ENCODE results near the gene EXOC5. TPM values are rescaled to one million over a fixed set of nuclear protein-coding genes. Genes with fewer than 3 reads are reported as not detected.

EXOC5 gene
- total RNA-seq, 1 donor from 2014 or later = 252 TPM

DNA sequence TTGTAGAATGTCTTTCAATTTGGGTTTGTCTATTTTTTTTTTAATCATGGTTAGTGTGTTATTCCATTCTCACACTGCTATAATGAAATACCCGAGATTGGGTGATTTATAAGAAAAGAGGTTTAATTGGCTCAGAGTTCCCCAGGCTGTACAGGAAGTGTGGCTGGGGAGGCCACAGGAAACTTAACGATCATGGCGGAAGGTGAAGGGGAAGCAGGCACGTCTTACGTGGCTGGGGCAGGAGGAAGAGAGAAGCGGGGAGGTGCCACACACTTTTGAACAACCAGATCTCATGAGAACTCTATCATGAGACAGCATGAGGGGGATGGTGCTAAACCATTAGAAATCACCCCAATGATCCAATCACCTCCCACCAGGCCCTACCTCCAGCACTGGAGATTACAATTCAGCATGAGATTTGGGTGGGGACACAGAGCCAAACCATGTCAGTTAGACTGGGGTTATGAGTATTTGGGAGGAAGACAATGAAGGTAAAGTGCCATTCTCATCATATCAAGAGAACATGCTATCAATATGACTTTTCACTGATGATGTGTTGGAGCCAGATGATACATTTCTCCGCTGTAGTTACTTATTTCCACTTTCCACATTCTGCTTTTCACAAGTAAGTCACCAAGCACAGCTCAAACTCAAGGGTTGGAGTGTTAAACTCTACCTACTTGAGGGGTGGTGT lies 45.8 kb upstream of the EXOC5 start:
- no peaks in the 10 kb centered on the region for H3K79me2 ChIP-seq (ENCODE audit: low read depth)
- no peak overlapping the region for H3K4me2 ChIP-seq
- DNase-seq (ENCODE audit: low spot score) = no peak
- H3K27me3 ChIP-seq = no peaks in the 10 kb centered on the region
- H3K27me3 Mint-ChIP-seq (ENCODE audit: insufficient read depth, low read depth) = no peaks in the 10 kb centered on the region
- no peaks in the 10 kb centered on the region for H3K4me1 ChIP-seq
- TF ChIP-seq EZH2phosphoT487 (IDR thresholded peaks at IDR 0.05) (no peak), EZH2 (IDR thresholded peaks at IDR 0.05) (no peak)
- TF ChIP-seq, protein P1, sequence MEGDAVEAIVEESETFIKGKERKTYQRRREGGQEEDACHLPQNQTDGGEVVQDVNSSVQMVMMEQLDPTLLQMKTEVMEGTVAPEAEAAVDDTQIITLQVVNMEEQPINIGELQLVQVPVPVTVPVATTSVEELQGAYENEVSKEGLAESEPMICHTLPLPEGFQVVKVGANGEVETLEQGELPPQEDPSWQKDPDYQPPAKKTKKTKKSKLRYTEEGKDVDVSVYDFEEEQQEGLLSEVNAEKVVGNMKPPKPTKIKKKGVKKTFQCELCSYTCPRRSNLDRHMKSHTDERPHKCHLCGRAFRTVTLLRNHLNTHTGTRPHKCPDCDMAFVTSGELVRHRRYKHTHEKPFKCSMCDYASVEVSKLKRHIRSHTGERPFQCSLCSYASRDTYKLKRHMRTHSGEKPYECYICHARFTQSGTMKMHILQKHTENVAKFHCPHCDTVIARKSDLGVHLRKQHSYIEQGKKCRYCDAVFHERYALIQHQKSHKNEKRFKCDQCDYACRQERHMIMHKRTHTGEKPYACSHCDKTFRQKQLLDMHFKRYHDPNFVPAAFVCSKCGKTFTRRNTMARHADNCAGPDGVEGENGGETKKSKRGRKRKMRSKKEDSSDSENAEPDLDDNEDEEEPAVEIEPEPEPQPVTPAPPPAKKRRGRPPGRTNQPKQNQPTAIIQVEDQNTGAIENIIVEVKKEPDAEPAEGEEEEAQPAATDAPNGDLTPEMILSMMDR (IDR thresholded peaks at IDR 0.05) = no peak
- H4K20me1 ChIP-seq (ENCODE audit: low read depth) = no peaks in the 10 kb centered on the region
- no peak overlapping the region for H3K27ac ChIP-seq
- no peak overlapping the region for H3K4me3 Mint-ChIP-seq
- H3K9me3 Mint-ChIP-seq = peaks cover 15% of the 10 kb centered on the region
- H3K4me1 Mint-ChIP-seq = peaks cover 9% of the 10 kb centered on the region
- no peaks in the 10 kb centered on the region for H3F3A ChIP-seq (ENCODE audit: low read depth)
- H3K9ac ChIP-seq = no peak overlapping the region
- H3K4me3 ChIP-seq = no peak overlapping the region
- no peak overlapping the region for H2AFZ ChIP-seq (replicated peaks)
- peaks cover 3% of the 10 kb centered on the region for H3K36me3 Mint-ChIP-seq
- peak overlapping the region; percentile 10 for H3K27ac Mint-ChIP-seq
- H3K36me3 ChIP-seq = no peaks in the 10 kb centered on the region
- no peaks in the 10 kb centered on the region for H3K9me3 ChIP-seq (ENCODE audit: low read depth)

DNA sequence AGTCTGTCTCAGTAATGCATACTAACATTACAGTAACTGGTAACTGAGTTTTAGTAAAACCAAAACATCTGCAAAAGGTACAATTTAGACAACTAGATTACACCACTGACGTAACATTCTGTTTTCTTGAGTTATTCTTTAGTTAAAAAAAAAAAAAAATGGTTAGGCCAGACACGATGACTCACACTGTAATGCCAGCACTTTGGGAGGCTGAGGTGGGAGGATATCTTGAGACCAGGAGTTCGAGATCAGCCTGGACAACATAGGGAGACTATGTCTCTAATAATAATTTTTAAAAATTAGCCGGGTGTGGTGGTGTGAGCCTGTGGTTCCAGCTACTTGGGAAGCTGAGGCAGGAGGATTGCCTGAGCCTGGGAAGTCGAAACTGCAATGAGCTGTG lies 34.2 kb upstream of the EXOC5 start:
- no peak for DNase-seq (ENCODE audit: low spot score)
- H3K4me1 Mint-ChIP-seq = peaks cover 13% of the 10 kb centered on the region
- H3K36me3 Mint-ChIP-seq = no peaks in the 10 kb centered on the region
- Histone ChIP-seq H3K36me3 (no peaks in the 10 kb centered on the region), H3K4me1 (peaks cover 34% of the 10 kb centered on the region), H3K79me2 (ENCODE audit: low read depth) (no peaks in the 10 kb centered on the region), H3K9ac (no peak overlapping the region), H3K9me3 (ENCODE audit: low read depth) (no peaks in the 10 kb centered on the region), H2AFZ (replicated peaks) (no peak overlapping the region), H4K20me1 (ENCODE audit: low read depth) (no peaks in the 10 kb centered on the region), H3K27ac (no peak overlapping the region), H3K27me3 (no peaks in the 10 kb centered on the region), H3F3A (ENCODE audit: low read depth) (no peaks in the 10 kb centered on the region), H3K4me2 (no peak overlapping the region), H3K4me3 (no peak overlapping the region)
- H3K4me3 Mint-ChIP-seq = no peak overlapping the region
- no peaks in the 10 kb centered on the region for H3K9me3 Mint-ChIP-seq
- H3K27ac Mint-ChIP-seq = no peak overlapping the region
- H3K27me3 Mint-ChIP-seq (ENCODE audit: insufficient read depth, low read depth) = peaks cover 2% of the 10 kb centered on the region
- TF ChIP-seq EZH2phosphoT487 (IDR thresholded peaks at IDR 0.05) (no peak), EZH2 (IDR thresholded peaks at IDR 0.05) (no peak)
- TF ChIP-seq, protein P1 (IDR thresholded peaks at IDR 0.05) = no peak

DNA sequence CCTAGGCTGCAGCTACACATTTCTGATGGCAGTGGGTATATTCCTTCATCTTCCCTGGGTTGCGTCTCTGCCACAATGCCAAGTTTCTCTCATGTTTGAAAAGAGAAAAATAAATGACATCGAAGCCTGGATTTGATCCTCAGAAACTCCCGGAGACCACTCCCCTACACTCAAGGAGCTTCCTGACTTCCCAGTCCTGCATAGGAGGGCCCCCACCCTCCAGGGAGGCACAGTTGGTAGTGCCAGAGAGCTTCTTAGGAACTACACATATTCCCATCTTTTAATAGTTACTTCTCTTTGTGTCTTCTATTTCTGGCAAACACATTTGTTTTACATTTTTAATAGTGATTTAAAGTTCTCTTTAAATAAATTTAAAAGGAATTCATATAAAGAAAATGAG lies 30.8 kb upstream of the EXOC5 start:
- H3K79me2 ChIP-seq (ENCODE audit: low read depth) = no peaks in the 10 kb centered on the region
- no peak overlapping the region for H3K4me3 ChIP-seq
- H3K4me2 ChIP-seq = no peak overlapping the region
- H4K20me1 ChIP-seq (ENCODE audit: low read depth) = no peaks in the 10 kb centered on the region
- no peak overlapping the region for H2AFZ ChIP-seq (replicated peaks)
- no peak overlapping the region for H3K9ac ChIP-seq
- peaks cover 65% of the 10 kb centered on the region for H3K4me1 ChIP-seq
- no peak overlapping the region for H3K27ac ChIP-seq
- H3K36me3 Mint-ChIP-seq = no peaks in the 10 kb centered on the region
- no peaks in the 10 kb centered on the region for H3K36me3 ChIP-seq
- no peaks in the 10 kb centered on the region for H3K27me3 ChIP-seq
- H3K4me3 Mint-ChIP-seq = no peak overlapping the region
- no peak overlapping the region for H3K27ac Mint-ChIP-seq
- H3F3A ChIP-seq (ENCODE audit: low read depth) = peaks cover 9% of the 10 kb centered on the region
- no peaks in the 10 kb centered on the region for H3K9me3 ChIP-seq (ENCODE audit: low read depth)
- no peak for TF ChIP-seq EZH2 (IDR thresholded peaks at IDR 0.05)
- no peak for TF ChIP-seq EZH2phosphoT487 (IDR thresholded peaks at IDR 0.05)
- TF ChIP-seq, protein P1 (IDR thresholded peaks at IDR 0.05) = no peak
- H3K9me3 Mint-ChIP-seq = no peaks in the 10 kb centered on the region
- DNase-seq (ENCODE audit: low spot score) = no peak
- H3K27me3 Mint-ChIP-seq (ENCODE audit: insufficient read depth, low read depth) = no peaks in the 10 kb centered on the region
- peaks cover 29% of the 10 kb centered on the region for H3K4me1 Mint-ChIP-seq

All from neural progenitor cell (in vitro differentiated cells).